HepG2 (cell line): ENCODE measurements around the gene KCNQ5. TPM values are rescaled to one million over a fixed set of nuclear protein-coding genes. Genes with fewer than 3 reads are reported as not detected.

Experiments
- ATAC-seq: fragments of 200-7000 bp; cut with Tn5 transposase; 3 replicates; pipeline ENCODE4 v1.9.1; 2020; ENCODE audit warnings: mild to moderate bottlenecking, moderate library complexity
- BruUV-seq: library from RNA; stranded (reverse); fragments of 400-500 nt; replicated peaks from 2 replicates; lab custom pipeline; 2021; lab: Mats Ljungman, UMichigan
- CTCF ChIA-PET: fragments of 300-600 bp; formaldehyde crosslinking; extraction: SDS; loops from one replicate; lab custom pipeline; 2021; ENCODE audit warnings: low total read pairs, inconsistent platforms, low intra/inter-chr PET ratio; lab: Yijun Ruan, JAX
- POLR2A ChIA-PET: fragments of 350-600 bp; sonication (Branson Sonifier 250); formaldehyde crosslinking; loops from one replicate; lab custom pipeline; 2020; ENCODE audit warnings: antibody characterized with exemption, inconsistent platforms; lab: Yijun Ruan, JAX
- DNase-seq: peaks from one replicate; pipeline ENCODE4 v3.0.0-alpha.2; 2015; ENCODE audit warnings: low spot score
- FAIRE-seq: peaks from 3 replicates; lab custom pipeline; 2011; peaks lifted over from hg19 to GRCh38; lab: Jason Lieb, UNC
- H2AFZ ChIP-seq: one replicate; pipeline ENCODE4 v1.6.1; 2011; ENCODE audit warnings: low read length, inconsistent platforms
- H3K27ac ChIP-seq: fragments of 300-600 bp; 3 replicates; pipeline ENCODE4 v1.8.0; 2011; ENCODE audit warnings: mixed run types, mild to moderate bottlenecking, mixed read lengths, low read length, inconsistent platforms; ENCODE audit not compliant: insufficient read depth; ENCODE audit errors: extremely low read length
- H3K27me3 ChIP-seq, 2 experiments: fragments of 200-600 bp in 1 of 2; 2 replicates in 1 of 2; 3 replicates in 1 of 2; pipeline versions ENCODE4 v1.6.0 to v1.8.0; 2011; ENCODE audit warnings: low read length in 2 of 2, mild to moderate bottlenecking in 2 of 2, moderate library complexity in 2 of 2, inconsistent platforms in 1 of 2; ENCODE audit not compliant: insufficient read depth in 2 of 2, control insufficient read depth in 1 of 2
- H3K36me3 ChIP-seq, 2 experiments: fragments of 200-600 bp in 1 of 2; replicated peaks in 1 of 2; 2 replicates in 1 of 2; 3 replicates in 1 of 2; pipeline versions ENCODE4 v1.5.1 to v1.8.0; 2011; ENCODE audit warnings: low read length in 2 of 2, inconsistent platforms in 1 of 2; ENCODE audit not compliant: insufficient read depth in 2 of 2, control insufficient read depth in 1 of 2
- H3K4me1 ChIP-seq: 2 replicates; pipeline ENCODE4 v1.5.1; 2012; ENCODE audit warnings: low read length, inconsistent platforms; ENCODE audit not compliant: insufficient read depth
- H3K4me2 ChIP-seq: 2 replicates; pipeline ENCODE4 v1.6.0; 2011; ENCODE audit warnings: low read depth, low read length, inconsistent platforms
- H3K4me3 ChIP-seq, 3 experiments: fragments of 200-600 bp in 1 of 3; sonication (generic), shearing (Covaris generic) in 1 of 3; replicated peaks in 1 of 3; 2 replicates each; pipeline ENCODE4 v1.5.1; 2011 to 2016; ENCODE audit warnings: low read length in 3 of 3, inconsistent platforms in 2 of 3, low read depth in 2 of 3, mild to moderate bottlenecking in 2 of 3, control low read depth in 1 of 3, mixed read lengths in 1 of 3; ENCODE audit not compliant: insufficient read depth in 1 of 3
- H3K79me2 ChIP-seq: one replicate; pipeline ENCODE4 v1.6.1; 2011; ENCODE audit warnings: low read length, inconsistent platforms; ENCODE audit not compliant: insufficient read depth
- H3K9ac ChIP-seq: 2 replicates; pipeline ENCODE4 v1.6.0; 2011; ENCODE audit warnings: mild to moderate bottlenecking, low read depth, low read length, inconsistent platforms; ENCODE audit not compliant: insufficient read depth
- H3K9me3 ChIP-seq: 2 replicates; pipeline ENCODE4 v1.5.1; 2012; ENCODE audit warnings: mild to moderate bottlenecking, low read length
- H4K20me1 ChIP-seq: 2 replicates; pipeline ENCODE4 v1.6.0; 2011; ENCODE audit warnings: inconsistent platforms, mild to moderate bottlenecking, low read length, moderate library complexity; ENCODE audit not compliant: insufficient read depth
- HMGXB3 ChIP-seq: sonication (generic); formaldehyde crosslinking; IDR thresholded peaks from 2 replicates; pipeline ENCODE4 v1.4.0; 2020; ENCODE audit warnings: missing genetic modification reagents, borderline replicate concordance
- NBN ChIP-seq: fragments of 450-650 bp; conservative IDR thresholded peaks from 2 replicates; pipeline ENCODE4 v1.6.1; 2017
- PAX8 ChIP-seq: sonication (generic); formaldehyde crosslinking; IDR thresholded peaks from 2 replicates; pipeline ENCODE4 v1.8.0; 2022; ENCODE audit warnings: mild to moderate bottlenecking, missing genetic modification reagents, borderline replicate concordance
- RELA ChIP-seq: sonication (generic); formaldehyde crosslinking; IDR thresholded peaks from 2 replicates; pipeline ENCODE4 v1.4.0; 2020; ENCODE audit warnings: missing genetic modification reagents
- RNF2 ChIP-seq: fragments of 450-650 bp; conservative IDR thresholded peaks from 2 replicates; pipeline ENCODE4 v1.6.1; 2016; ENCODE audit warnings: low read depth
- ZMAT3 ChIP-seq: sonication (generic); formaldehyde crosslinking; conservative IDR thresholded peaks from 2 replicates; pipeline ENCODE4 v1.7.0; 2021; ENCODE audit warnings: missing genetic modification reagents
- ZNF274 ChIP-seq: sonication (generic); formaldehyde crosslinking; IDR thresholded peaks from 2 replicates; pipeline ENCODE4 v1.5.1; 2020; ENCODE audit warnings: mild to moderate bottlenecking, missing genetic modification reagents
- ZNF83 ChIP-seq: sonication (generic); formaldehyde crosslinking; IDR thresholded peaks from 2 replicates; pipeline ENCODE4 v1.4.0; 2020; ENCODE audit warnings: missing genetic modification reagents, mild to moderate bottlenecking, borderline replicate concordance
- WGBS: methylation state at CpG from one replicate; pipeline ENCODE4 v1.1.6; 2017; ENCODE audit warnings: low lambda C conversion rate; 5-methylcytosine and 5-hydroxymethylcytosine counted together
- in situ Hi-C: cut with HindIII; loops from 2 replicates; pipeline ENCODE4 v1.10.0; 2017; ENCODE audit warnings: low pct_unique_long_range_greater_than_20kb; ENCODE audit not compliant: extremely low pct_ligation_motif_present
- intact Hi-C: fragments of 100-400 bp; cut with micrococcal nuclease; formaldehyde crosslinking; loops from one replicate; pipeline ENCODE4 v1.10.0; 2022; ENCODE audit not compliant: unreplicated experiment
- polyA plus RNA-seq, 8 experiments: library from polyadenylated mRNA; depleted of rRNA in 3 of 8; stranded (reverse) in 7 of 8; unstranded in 1 of 8; fragments of >200 nt; fragmentation: Illumina TruSeq in 4 of 8; extraction: Trizol in 4 of 8; gene quantifications; 2 replicates each; pipeline versions ENCODE4 v1.2.1 to v1.2.3, GENCODE V29; 2011 to 2016; ENCODE audit warnings: low read depth in 4 of 8, missing spikeins in 1 of 8, mixed read lengths in 1 of 8; ENCODE audit not compliant: insufficient read depth in 1 of 8
- total RNA-seq, 5 experiments: library from RNA; depleted of rRNA; stranded (reverse); fragments of >200 nt; fragmentation: Illumina TruSeq; extraction: Trizol; gene quantifications; 2 replicates each; pipeline ENCODE4 v1.2.3, GENCODE V29; 2016; ENCODE audit warnings: low read depth in 1 of 5
- TF ChIP-seq, protein P1 (sequence below): sonication (generic); formaldehyde crosslinking; IDR thresholded peaks from 2 replicates; pipeline ENCODE4 v1.4.0; 2020; ENCODE audit warnings: missing genetic modification reagents, borderline replicate concordance
- TF ChIP-seq, protein P2 (sequence below): sonication (generic); formaldehyde crosslinking; IDR thresholded peaks from 2 replicates; pipeline ENCODE4 v1.4.0; 2020; ENCODE audit warnings: missing genetic modification reagents

KCNQ5 gene
- total and polyA plus RNA-seq, 2 of the 13 experiments (the other 11 are each of a cell fraction or from before 2014, with no cell fraction given): 0.04 TPM; not detected in 1

DNA sequence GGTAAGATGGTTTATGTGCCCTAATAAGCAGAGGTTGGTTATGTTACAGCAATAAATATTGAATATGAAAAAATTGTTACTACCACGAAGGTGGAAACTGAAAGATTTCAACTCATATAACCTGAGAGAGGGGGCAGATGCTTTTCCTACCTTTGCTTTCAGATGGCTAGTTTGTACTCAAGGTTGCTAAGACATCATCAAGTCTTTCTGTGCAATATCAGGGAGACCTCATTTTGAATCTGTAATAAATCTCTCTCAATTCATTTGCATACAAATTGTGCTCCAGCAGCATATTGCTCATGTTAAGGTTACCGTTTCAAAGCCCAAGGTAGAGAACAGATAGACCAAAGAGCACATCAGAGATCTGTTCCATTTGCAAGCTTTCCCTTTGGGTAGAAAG is 383.0 kb downstream of the KCNQ5 start:
- POLR2A ChIA-PET: no interaction called here
- no peak overlapping the region for H3K4me2 ChIP-seq

GRCh38 chr6:73006146-73006545 is 384.3 kb downstream of the KCNQ5 start:
- Histone ChIP-seq H3K4me1 (no peaks in the 10 kb centered on the region), H4K20me1 (no peaks in the 10 kb centered on the region), H3K27ac (no peak overlapping the region), H3K79me2 (no peaks in the 10 kb centered on the region), H2AFZ (no peak overlapping the region), H3K4me3 (no peak overlapping the region), H3K9me3 (no peaks in the 10 kb centered on the region), H3K4me2 (no peak overlapping the region), H3K36me3 (no peaks in the 10 kb centered on the region), H3K9ac (no peak overlapping the region), H3K27me3 (no peaks in the 10 kb centered on the region)
- 0% methylated on average over 2 of the region's 2 CpGs for WGBS
- FAIRE-seq (no peak), ATAC-seq (no peak), DNase-seq (no peak)
- ChIA-PET POLR2A (no interaction called here), CTCF (no interaction called here)
- no TSS peak for BruUV-seq
- intact Hi-C loops (no loop called here), in situ Hi-C loops (no loop called here)
- TF ChIP-seq, protein P1, sequence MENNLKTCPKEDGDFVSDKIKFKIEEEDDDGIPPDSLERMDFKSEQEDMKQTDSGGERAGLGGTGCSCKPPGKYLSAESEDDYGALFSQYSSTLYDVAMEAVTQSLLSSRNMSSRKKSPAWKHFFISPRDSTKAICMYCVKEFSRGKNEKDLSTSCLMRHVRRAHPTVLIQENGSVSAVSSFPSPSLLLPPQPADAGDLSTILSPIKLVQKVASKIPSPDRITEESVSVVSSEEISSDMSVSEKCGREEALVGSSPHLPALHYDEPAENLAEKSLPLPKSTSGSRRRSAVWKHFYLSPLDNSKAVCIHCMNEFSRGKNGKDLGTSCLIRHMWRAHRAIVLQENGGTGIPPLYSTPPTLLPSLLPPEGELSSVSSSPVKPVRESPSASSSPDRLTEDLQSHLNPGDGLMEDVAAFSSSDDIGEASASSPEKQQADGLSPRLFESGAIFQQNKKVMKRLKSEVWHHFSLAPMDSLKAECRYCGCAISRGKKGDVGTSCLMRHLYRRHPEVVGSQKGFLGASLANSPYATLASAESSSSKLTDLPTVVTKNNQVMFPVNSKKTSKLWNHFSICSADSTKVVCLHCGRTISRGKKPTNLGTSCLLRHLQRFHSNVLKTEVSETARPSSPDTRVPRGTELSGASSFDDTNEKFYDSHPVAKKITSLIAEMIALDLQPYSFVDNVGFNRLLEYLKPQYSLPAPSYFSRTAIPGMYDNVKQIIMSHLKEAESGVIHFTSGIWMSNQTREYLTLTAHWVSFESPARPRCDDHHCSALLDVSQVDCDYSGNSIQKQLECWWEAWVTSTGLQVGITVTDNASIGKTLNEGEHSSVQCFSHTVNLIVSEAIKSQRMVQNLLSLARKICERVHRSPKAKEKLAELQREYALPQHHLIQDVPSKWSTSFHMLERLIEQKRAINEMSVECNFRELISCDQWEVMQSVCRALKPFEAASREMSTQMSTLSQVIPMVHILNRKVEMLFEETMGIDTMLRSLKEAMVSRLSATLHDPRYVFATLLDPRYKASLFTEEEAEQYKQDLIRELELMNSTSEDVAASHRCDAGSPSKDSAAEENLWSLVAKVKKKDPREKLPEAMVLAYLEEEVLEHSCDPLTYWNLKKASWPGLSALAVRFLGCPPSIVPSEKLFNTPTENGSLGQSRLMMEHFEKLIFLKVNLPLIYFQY (CRISPR knock-in tag): no peak
- no peak for TF ChIP-seq NBN
- no peak for TF ChIP-seq HMGXB3 (CRISPR knock-in tag)
- no peak for TF ChIP-seq RNF2

More for the DNA sequence above, 383.0 kb downstream of the KCNQ5 start:
- 5% methylated on average over 2 of the region's 2 CpGs for WGBS
- no peak overlapping the region for H3K9ac ChIP-seq
- CTCF ChIA-PET: no interaction called here
- H3K36me3 ChIP-seq: no peaks in the 10 kb centered on the region
- intact Hi-C loops: no loop called here
- no peak overlapping the region for H2AFZ ChIP-seq
- H3K27ac ChIP-seq: no peak overlapping the region
- in situ Hi-C loops: no loop called here
- ATAC-seq: no peak
- no peak overlapping the region for H3K4me3 ChIP-seq
- no peaks in the 10 kb centered on the region for H4K20me1 ChIP-seq
- no peaks in the 10 kb centered on the region for H3K79me2 ChIP-seq
- BruUV-seq: no TSS peak
- no peak for TF ChIP-seq ZNF83 (CRISPR knock-in tag)
- no peak for TF ChIP-seq PAX8 (CRISPR knock-in tag)
- TF ChIP-seq ZMAT3: no peak
- TF ChIP-seq ZNF274 (CRISPR knock-in tag): no peak
- TF ChIP-seq RELA: no peak
- TF ChIP-seq, protein P2, sequence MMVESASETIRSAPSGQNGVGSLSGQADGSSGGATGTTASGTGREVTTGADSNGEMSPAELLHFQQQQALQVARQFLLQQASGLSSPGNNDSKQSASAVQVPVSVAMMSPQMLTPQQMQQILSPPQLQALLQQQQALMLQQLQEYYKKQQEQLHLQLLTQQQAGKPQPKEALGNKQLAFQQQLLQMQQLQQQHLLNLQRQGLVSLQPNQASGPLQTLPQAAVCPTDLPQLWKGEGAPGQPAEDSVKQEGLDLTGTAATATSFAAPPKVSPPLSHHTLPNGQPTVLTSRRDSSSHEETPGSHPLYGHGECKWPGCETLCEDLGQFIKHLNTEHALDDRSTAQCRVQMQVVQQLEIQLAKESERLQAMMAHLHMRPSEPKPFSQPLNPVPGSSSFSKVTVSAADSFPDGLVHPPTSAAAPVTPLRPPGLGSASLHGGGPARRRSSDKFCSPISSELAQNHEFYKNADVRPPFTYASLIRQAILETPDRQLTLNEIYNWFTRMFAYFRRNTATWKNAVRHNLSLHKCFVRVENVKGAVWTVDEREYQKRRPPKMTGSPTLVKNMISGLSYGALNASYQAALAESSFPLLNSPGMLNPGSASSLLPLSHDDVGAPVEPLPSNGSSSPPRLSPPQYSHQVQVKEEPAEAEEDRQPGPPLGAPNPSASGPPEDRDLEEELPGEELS (CRISPR knock-in tag): no peak
- H3K4me1 ChIP-seq: no peaks in the 10 kb centered on the region
- H3K9me3 ChIP-seq: no peaks in the 10 kb centered on the region
- DNase-seq: no peak
- no peak for FAIRE-seq
- H3K27me3 ChIP-seq: no peaks in the 10 kb centered on the region
